Panc1 (cell line): ENCODE measurements around the gene VAV3. TPM values are rescaled to one million over a fixed set of nuclear protein-coding genes. Genes with fewer than 3 reads are reported as not detected.

ENCODE experiments used
- ATAC-seq: fragments of 200-7000 bp; cut with Tn5 transposase; 2 replicates; pipeline ENCODE4 v1.9.1; 2020; ENCODE audit warnings: mild to moderate bottlenecking, moderate library complexity
- BruUV-seq: library from RNA; stranded (reverse); fragments of 400-500 nt; replicated peaks from 2 replicates; lab custom pipeline; 2021; lab: Mats Ljungman, UMichigan
- CTCF ChIA-PET: fragments of 300-600 bp; sonication (Branson Sonifier 250); formaldehyde crosslinking; loops from one replicate; lab custom pipeline; 2022; ENCODE audit warnings: antibody characterized with exemption; lab: Charles Lee
- POLR2A ChIA-PET: fragments of 300-600 bp; sonication (Branson Sonifier 250); formaldehyde crosslinking; loops from one replicate; lab custom pipeline; 2022; ENCODE audit warnings: antibody characterized with exemption; lab: Charles Lee
- DNase-seq: peaks from one replicate; pipeline ENCODE4 v3.0.0-alpha.2; 2010; ENCODE audit warnings: low read depth, low spot score
- H3K27ac ChIP-seq: 2 replicates; pipeline ENCODE4 v1.5.1; 2011; ENCODE audit warnings: mild to moderate bottlenecking, low read length, inconsistent platforms
- H3K27me3 ChIP-seq: fragments of 200-500 bp; sonication (Bioruptor generic); 2 replicates; pipeline ENCODE4 v1.6.0; 2014; ENCODE audit warnings: low read length, inconsistent platforms; ENCODE audit not compliant: control insufficient read depth, insufficient read depth
- H3K36me3 ChIP-seq: fragments of 200-500 bp; sonication (Bioruptor generic); 2 replicates; pipeline ENCODE4 v1.5.1; 2014; ENCODE audit warnings: inconsistent platforms, mild to moderate bottlenecking, low read length, moderate library complexity; ENCODE audit not compliant: control insufficient read depth, insufficient read depth
- H3K4me1 ChIP-seq: 2 replicates; pipeline ENCODE4 v1.5.1; 2011; ENCODE audit warnings: inconsistent platforms, mild to moderate bottlenecking, low read length, moderate library complexity; ENCODE audit not compliant: control insufficient read depth, insufficient read depth
- H3K4me3 ChIP-seq, 2 experiments: 2 replicates each; pipeline ENCODE4 v1.5.1; 2011 to 2012; ENCODE audit warnings: low read depth in 2 of 2, low read length in 2 of 2, mild to moderate bottlenecking in 2 of 2, inconsistent platforms in 1 of 2, moderate library complexity in 1 of 2
- H3K9me3 ChIP-seq: fragments of 200-500 bp; sonication (Bioruptor generic); 2 replicates; pipeline ENCODE4 v1.5.1; 2014; ENCODE audit warnings: low read depth, mild to moderate bottlenecking, inconsistent platforms, low read length, moderate library complexity; ENCODE audit not compliant: control insufficient read depth, insufficient read depth
- POLR2AphosphoS5 ChIP-seq: IDR thresholded peaks from 2 replicates; pipeline ENCODE4 v1.6.1; 2012; ENCODE audit warnings: mild to moderate bottlenecking, low read depth, low read length, moderate library complexity
- REST ChIP-seq, 2 experiments: IDR thresholded peaks; 2 replicates each; pipeline ENCODE4 v1.6.1; 2011 to 2012; ENCODE audit warnings: low read depth in 2 of 2, control low read depth in 1 of 2, low read length in 1 of 2, mild to moderate bottlenecking in 1 of 2, moderate library complexity in 1 of 2; ENCODE audit not compliant: insufficient read depth in 1 of 2
- SIN3A ChIP-seq: IDR thresholded peaks from 2 replicates; pipeline ENCODE4 v1.6.1; 2012; ENCODE audit warnings: low read depth, mild to moderate bottlenecking, low read length, moderate library complexity, borderline replicate concordance; ENCODE audit not compliant: insufficient read depth
- TCF7L2 ChIP-seq: IDR thresholded peaks from 2 replicates; pipeline ENCODE4 v1.6.1; 2011; ENCODE audit warnings: mild to moderate bottlenecking, low read depth, low read length, inconsistent platforms
- in situ Hi-C: cut with HindIII; loops from 2 replicates; pipeline ENCODE4 v1.10.0; 2016; ENCODE audit warnings: low sequenced_read_pairs, low pct_unique_long_range_greater_than_20kb
- intact Hi-C: fragments of 100-400 bp; cut with micrococcal nuclease; formaldehyde crosslinking; loops from one replicate; pipeline ENCODE4 v1.10.0; 2022; ENCODE audit not compliant: unreplicated experiment
- total RNA-seq: library from RNA; stranded (reverse); gene quantifications from one replicate; pipeline ENCODE4 v1.2.1, GENCODE V29; 2021; ENCODE audit not compliant: unreplicated experiment
- TF ChIP-seq, protein P1 (sequence below): fragments of 450-650 bp; IDR thresholded peaks from 2 replicates; pipeline ENCODE4 v1.5.1; 2017; ENCODE audit warnings: mild to moderate bottlenecking

The VAV3 gene
- total RNA-seq, 1 experiment from 2014 or later = 0.23 TPM

GRCh38 chr1:107842241-107842640 lies 122.7 kb downstream of the VAV3 start:
- Histone ChIP-seq H3K4me1 (no peaks in the 10 kb centered on the region), H3K4me3 (no peak overlapping the region), H3K27me3 (no peaks in the 10 kb centered on the region), H3K36me3 (no peaks in the 10 kb centered on the region), H3K27ac (no peak overlapping the region), H3K9me3 (no peaks in the 10 kb centered on the region)
- ChIA-PET POLR2A (no interaction called here), CTCF (no interaction called here)
- DNase-seq (no peak), ATAC-seq (no peak)
- BruUV-seq = no TSS peak
- intact Hi-C loops = no loop called here
- in situ Hi-C loops = no loop called here
- TF ChIP-seq POLR2AphosphoS5 (no peak), SIN3A (no peak)
- TF ChIP-seq, protein P1, sequence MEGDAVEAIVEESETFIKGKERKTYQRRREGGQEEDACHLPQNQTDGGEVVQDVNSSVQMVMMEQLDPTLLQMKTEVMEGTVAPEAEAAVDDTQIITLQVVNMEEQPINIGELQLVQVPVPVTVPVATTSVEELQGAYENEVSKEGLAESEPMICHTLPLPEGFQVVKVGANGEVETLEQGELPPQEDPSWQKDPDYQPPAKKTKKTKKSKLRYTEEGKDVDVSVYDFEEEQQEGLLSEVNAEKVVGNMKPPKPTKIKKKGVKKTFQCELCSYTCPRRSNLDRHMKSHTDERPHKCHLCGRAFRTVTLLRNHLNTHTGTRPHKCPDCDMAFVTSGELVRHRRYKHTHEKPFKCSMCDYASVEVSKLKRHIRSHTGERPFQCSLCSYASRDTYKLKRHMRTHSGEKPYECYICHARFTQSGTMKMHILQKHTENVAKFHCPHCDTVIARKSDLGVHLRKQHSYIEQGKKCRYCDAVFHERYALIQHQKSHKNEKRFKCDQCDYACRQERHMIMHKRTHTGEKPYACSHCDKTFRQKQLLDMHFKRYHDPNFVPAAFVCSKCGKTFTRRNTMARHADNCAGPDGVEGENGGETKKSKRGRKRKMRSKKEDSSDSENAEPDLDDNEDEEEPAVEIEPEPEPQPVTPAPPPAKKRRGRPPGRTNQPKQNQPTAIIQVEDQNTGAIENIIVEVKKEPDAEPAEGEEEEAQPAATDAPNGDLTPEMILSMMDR = no peak

DNA sequence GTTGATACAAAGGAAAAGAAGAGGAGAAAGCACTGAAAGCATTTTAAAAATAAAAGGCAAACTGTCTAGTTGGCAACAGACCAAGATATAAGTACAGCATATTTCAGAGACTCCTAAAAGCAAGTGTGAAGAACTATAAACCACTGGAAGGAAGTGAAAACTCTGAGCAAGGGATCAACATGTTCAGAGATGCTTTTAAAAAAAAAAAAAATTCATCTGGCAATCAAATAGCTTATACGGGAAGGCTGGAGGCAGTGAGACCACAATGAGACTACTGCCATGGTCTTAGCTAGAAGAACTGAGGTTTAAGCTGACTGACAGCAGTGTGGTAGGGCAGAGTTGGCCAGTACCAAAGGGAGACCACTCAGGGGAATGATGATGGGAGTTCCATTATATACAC lies 124.3 kb downstream of the VAV3 start:
- ATAC-seq = no peak
- Histone ChIP-seq H3K4me1 (no peaks in the 10 kb centered on the region), H3K27ac (no peak overlapping the region), H3K27me3 (no peaks in the 10 kb centered on the region), H3K4me3 (no peak overlapping the region), H3K36me3 (no peaks in the 10 kb centered on the region), H3K9me3 (no peaks in the 10 kb centered on the region)
- intact Hi-C loops (no loop called here), in situ Hi-C loops (no loop called here)
- DNase-seq = no peak
- TF ChIP-seq, protein P1 = no peak
- TF ChIP-seq SIN3A = no peak
- TF ChIP-seq REST (IDR thresholded peaks at IDR 0.05; ENCODE audit: insufficient read depth in 1 of 2, low read depth in 2 of 2, low read length in 1 of 2) = no peak
- no peak for TF ChIP-seq TCF7L2
- TF ChIP-seq POLR2AphosphoS5 = no peak
- ChIA-PET CTCF (no interaction called here), POLR2A (no interaction called here)
- BruUV-seq = no TSS peak

DNA sequence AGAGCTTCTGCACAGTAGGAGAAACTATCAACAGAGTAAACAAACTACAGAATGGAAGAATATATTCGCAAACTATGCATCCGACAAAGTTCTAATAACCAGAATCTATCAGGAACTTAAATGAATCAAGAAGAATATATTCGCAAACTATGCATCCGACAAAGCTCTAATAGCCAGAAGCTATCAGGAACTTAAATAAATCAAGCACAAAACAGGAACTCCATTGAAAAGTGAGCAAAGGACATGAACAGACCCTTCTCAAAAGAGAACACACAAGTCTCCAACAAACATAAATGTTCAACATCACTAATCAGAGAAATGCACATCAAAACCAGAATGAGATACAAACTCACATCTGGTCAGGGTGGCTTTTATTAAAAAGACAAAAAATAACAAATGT lies 126.9 kb downstream of the VAV3 start:
- Histone ChIP-seq H3K4me1 (no peaks in the 10 kb centered on the region), H3K4me3 (no peak overlapping the region), H3K27me3 (no peaks in the 10 kb centered on the region), H3K9me3 (no peaks in the 10 kb centered on the region), H3K36me3 (no peaks in the 10 kb centered on the region), H3K27ac (no peak overlapping the region)
- in situ Hi-C loops = no loop called here
- ATAC-seq (no peak), DNase-seq (no peak)
- BruUV-seq = no TSS peak
- TF ChIP-seq REST (IDR thresholded peaks at IDR 0.05; ENCODE audit: insufficient read depth in 1 of 2, low read depth in 2 of 2, low read length in 1 of 2) = no peak
- no peak for TF ChIP-seq SIN3A
- TF ChIP-seq, protein P1 = no peak
- TF ChIP-seq TCF7L2 = no peak
- TF ChIP-seq POLR2AphosphoS5 = no peak
- intact Hi-C loops = no loop called here
- CTCF ChIA-PET = no interaction called here
- POLR2A ChIA-PET = no interaction called here
